Measurements from ENCODE around the gene GPX4.
A peak's percentile ranks its signal among the peaks of the same experiment; 100 is the strongest.

The GPX4 gene

DNA sequence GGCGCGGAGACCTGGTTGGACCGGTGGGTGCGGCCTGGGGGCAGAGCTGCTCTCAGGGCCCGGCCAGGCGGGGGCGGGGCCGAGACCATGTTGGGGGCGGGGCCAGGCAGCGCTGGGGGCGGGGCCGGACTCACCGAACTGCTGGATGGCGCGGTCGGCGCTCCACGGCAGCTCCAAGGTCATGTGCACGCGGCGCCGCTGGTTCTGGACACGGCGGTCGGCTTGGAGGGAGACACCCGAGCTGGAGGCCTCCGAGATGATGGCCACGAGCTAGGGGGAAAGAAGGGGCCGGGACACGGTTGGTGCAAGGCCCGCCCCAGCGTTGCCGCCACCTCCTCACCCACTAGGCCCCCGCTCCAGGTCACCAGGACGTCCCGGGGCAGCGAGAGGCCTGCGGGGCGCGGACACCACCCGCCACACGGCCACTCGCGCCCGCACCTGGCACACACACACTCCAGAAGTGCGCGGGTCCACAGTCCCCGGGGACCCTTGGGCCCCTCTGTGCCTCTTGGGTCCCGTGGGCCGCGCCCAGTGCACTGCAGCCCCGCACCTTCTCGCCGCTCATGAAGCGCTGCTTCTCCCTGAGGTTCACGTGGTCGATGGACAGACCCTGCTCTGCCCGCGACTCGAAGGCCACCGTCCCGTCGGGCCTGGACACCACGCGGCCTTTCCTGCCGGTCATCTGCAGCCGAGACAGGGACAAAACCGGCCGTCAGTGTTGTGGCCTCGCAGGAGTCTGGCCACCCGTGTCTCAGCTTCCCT is 8.7 kb downstream of the GPX4 start:
- Histone ChIP-seq H3K14ac (ENCODE audit: low read length) (peak overlapping the region; percentile 75), H3K9ac (ENCODE audit: low read depth, low read length, poor library complexity) (peak overlapping the region; percentile 60), H3K27me3 (ENCODE audit: control insufficient read depth in 3 of 3, insufficient read depth in 3 of 3, low read depth in 1 of 3, low read length in 3 of 3) (no peaks in the 10 kb centered on the region), H4K91ac (ENCODE audit: low read depth, low read length, poor library complexity) (peak overlapping the region; percentile 95), H2BK12ac (ENCODE audit: low read length) (peak overlapping the region; percentile 88), H3K79me1 (ENCODE audit: low read depth, low read length) (peaks cover 7% of the 10 kb centered on the region), H4K8ac (ENCODE audit: low read depth, low read length) (no peak overlapping the region), H2AFZ (ENCODE audit: low read length) (no peak overlapping the region), H2AK5ac (ENCODE audit: low read depth, low read length) (peak overlapping the region; percentile 100), H3K18ac (ENCODE audit: low read length) (peak overlapping the region; percentile 65), H2BK5ac (ENCODE audit: low read length) (peak overlapping the region; percentile 87), H3K23ac (ENCODE audit: low read depth, low read length, poor library complexity) (peak overlapping the region; percentile 73), H3K4me3 (ENCODE audit: low read length in 2 of 2) (no peak overlapping the region), H3K4me1 (ENCODE audit: control insufficient read depth in 2 of 2, insufficient read depth in 1 of 2, low read depth in 1 of 2, low read length in 2 of 2) (peaks cover 4 to 8% of the 10 kb centered on the region in 2 donors), H3K4ac (ENCODE audit: low read length) (peak overlapping the region; percentile 84), H3K36me3 (replicated peaks in 1 of 2; ENCODE audit: control insufficient read depth in 2 of 2, insufficient read depth in 2 of 2, low read length in 2 of 2) (peaks cover 9 to 59% of the 10 kb centered on the region in 2 donors), H3K4me2 (ENCODE audit: insufficient read depth, low read length, poor library complexity, severe bottlenecking) (no peak overlapping the region), H2BK15ac (ENCODE audit: low read length) (peak overlapping the region; percentile 87), H3K27ac (replicated peaks; ENCODE audit: low read length) (no peak overlapping the region), H2BK120ac (ENCODE audit: low read depth, low read length) (peak overlapping the region; percentile 24), H3K9me3 (replicated peaks in 1 of 2; ENCODE audit: control insufficient read depth in 2 of 2, insufficient read depth in 1 of 2, low read depth in 1 of 2, low read length in 2 of 2) (no peaks in the 10 kb centered on the region)
- WGBS, 2 donors (ENCODE audit: extremely low coverage in 2 of 2, insufficient read length in 2 of 2, insufficient replicate concordance in 1 of 2): no CpG with 5 or more reads among the region's 71 CpGs
- DNase-seq (ENCODE audit: low spot score): no peak

DNA sequence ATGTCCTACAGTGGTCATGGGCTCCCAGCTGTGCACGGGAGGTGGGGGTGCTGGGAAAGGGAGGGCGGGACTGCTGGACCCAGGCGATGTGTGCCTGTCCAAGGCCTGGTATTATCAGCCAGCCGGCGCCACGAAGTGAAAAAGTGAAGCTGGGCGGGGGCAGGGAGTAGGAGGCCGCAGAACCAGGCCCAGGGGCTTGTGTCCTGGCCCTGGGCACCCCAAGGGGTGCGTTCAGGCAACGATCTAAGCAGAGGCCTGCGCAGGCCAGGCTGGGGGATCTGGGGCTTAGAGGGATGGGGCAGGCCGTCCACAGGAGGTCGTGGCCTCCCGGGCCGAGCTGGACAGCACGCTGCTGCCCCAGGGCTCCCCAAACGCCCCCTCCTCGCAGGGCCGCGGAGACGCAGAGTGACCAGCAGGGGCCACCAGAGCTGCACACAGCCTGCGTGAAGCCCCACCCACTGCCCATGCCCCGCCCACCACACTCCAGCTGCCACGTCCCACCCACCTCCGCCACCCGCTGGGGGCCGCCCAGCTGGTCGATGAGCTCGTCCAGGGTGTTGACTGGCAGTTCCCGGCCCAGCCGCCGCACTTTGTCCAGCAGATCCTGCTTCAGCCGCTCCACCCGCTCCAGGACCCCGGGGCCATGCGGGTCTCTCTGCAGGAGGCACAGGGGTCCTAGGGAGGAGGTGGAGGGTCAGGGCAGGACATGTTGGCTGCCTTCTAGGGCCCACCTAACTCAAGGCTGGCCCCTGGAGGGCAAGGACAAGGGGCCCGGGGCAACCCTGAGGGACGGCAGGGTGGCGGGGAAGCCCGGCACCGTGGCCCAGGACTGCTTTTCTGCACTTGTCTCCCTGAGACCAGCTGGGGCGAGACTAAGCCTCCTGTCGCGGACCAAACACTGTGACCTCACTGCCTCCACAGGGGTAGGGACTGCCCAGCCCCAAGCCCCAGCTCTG is 9.5 kb downstream of the GPX4 start:
- Histone ChIP-seq H3K4ac (ENCODE audit: low read length) (no peak overlapping the region), H3K27ac (replicated peaks; ENCODE audit: low read length) (peak overlapping the region; percentile 51), H2BK15ac (ENCODE audit: low read length) (peak overlapping the region; percentile 87), H3K9me3 (replicated peaks in 1 of 2; ENCODE audit: control insufficient read depth in 2 of 2, insufficient read depth in 1 of 2, low read depth in 1 of 2, low read length in 2 of 2) (no peaks in the 10 kb centered on the region), H3K18ac (ENCODE audit: low read length) (peak overlapping the region; percentile 65), H3K79me1 (ENCODE audit: low read depth, low read length) (peaks cover 7% of the 10 kb centered on the region), H2AFZ (ENCODE audit: low read length) (no peak overlapping the region), H2BK12ac (ENCODE audit: low read length) (peak overlapping the region; percentile 88), H3K4me1 (ENCODE audit: control insufficient read depth in 2 of 2, insufficient read depth in 1 of 2, low read depth in 1 of 2, low read length in 2 of 2) (peaks cover 4 to 8% of the 10 kb centered on the region in 2 donors), H2BK5ac (ENCODE audit: low read length) (peak overlapping the region; percentile 87), H4K8ac (ENCODE audit: low read depth, low read length) (no peak overlapping the region), H2BK120ac (ENCODE audit: low read depth, low read length) (peak overlapping the region; percentile 24), H3K4me2 (ENCODE audit: insufficient read depth, low read length, poor library complexity, severe bottlenecking) (peak overlapping the region; percentile 25), H3K23ac (ENCODE audit: low read depth, low read length, poor library complexity) (peak overlapping the region; percentile 22), H3K27me3 (ENCODE audit: control insufficient read depth in 3 of 3, insufficient read depth in 3 of 3, low read depth in 1 of 3, low read length in 3 of 3) (no peaks in the 10 kb centered on the region), H4K91ac (ENCODE audit: low read depth, low read length, poor library complexity) (peak overlapping the region; percentile 95), H3K36me3 (replicated peaks in 1 of 2; ENCODE audit: control insufficient read depth in 2 of 2, insufficient read depth in 2 of 2, low read length in 2 of 2) (peaks cover 9 to 60% of the 10 kb centered on the region in 2 donors), H2AK5ac (ENCODE audit: low read depth, low read length) (peak overlapping the region; percentile 100), H3K9ac (ENCODE audit: low read depth, low read length, poor library complexity) (peak overlapping the region; percentile 84), H3K14ac (ENCODE audit: low read length) (peak overlapping the region; percentile 75), H3K4me3 (ENCODE audit: low read length in 2 of 2) (no peak overlapping the region)
- no CpG with 5 or more reads among the region's 44 CpGs for WGBS, 2 donors (ENCODE audit: extremely low coverage in 2 of 2, insufficient read length in 2 of 2, insufficient replicate concordance in 1 of 2)
- peak; percentile 88 for DNase-seq (ENCODE audit: low spot score)

DNA sequence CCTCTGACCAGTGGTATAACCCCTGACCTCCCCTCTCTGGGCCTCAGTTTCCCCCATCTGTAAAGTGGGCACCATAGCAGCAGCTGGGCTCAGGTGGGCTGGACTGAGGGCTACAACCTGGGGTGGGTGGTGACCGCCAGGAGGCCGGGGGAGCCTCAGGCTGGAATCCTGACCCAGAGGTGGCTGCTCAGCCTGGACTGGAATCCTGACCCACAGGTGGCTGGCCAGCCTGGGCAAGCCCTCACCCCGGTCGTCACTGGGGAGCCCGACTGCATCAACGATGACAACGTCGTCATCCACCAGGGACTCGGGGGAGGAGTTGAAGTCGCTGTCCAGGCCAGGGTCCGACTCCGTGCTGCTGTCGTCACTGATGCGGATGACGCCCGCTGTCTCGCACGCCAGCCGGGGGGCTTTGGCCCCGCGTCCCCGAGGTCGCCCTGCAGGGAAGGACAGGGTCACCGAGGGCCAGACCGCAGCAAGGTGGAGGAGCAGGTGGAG is 10.2 kb downstream of the GPX4 start:
- WGBS, 2 donors (ENCODE audit: extremely low coverage in 2 of 2, insufficient read length in 2 of 2, insufficient replicate concordance in 1 of 2): no CpG with 5 or more reads among the region's 25 CpGs

More for the DNA sequence above, 10.2 kb downstream of the GPX4 start:
- Histone ChIP-seq H3K79me1 (ENCODE audit: low read depth, low read length) (peaks cover 5% of the 10 kb centered on the region), H3K4me1 (ENCODE audit: control insufficient read depth in 2 of 2, insufficient read depth in 1 of 2, low read depth in 1 of 2, low read length in 2 of 2) (peaks cover 4 to 8% of the 10 kb centered on the region in 2 donors), H4K91ac (ENCODE audit: low read depth, low read length, poor library complexity) (peak overlapping the region; percentile 5), H2AFZ (ENCODE audit: low read length) (no peak overlapping the region), H3K14ac (ENCODE audit: low read length) (peak overlapping the region; percentile 56), H3K4ac (ENCODE audit: low read length) (peak overlapping the region; percentile 53), H3K4me3 (ENCODE audit: low read length in 2 of 2) (no peak overlapping the region), H2BK12ac (ENCODE audit: low read length) (peak overlapping the region; percentile 99), H3K18ac (ENCODE audit: low read length) (peak overlapping the region; percentile 80), H4K8ac (ENCODE audit: low read depth, low read length) (peak overlapping the region; percentile 43), H3K27me3 (ENCODE audit: control insufficient read depth in 3 of 3, insufficient read depth in 3 of 3, low read depth in 1 of 3, low read length in 3 of 3) (no peaks in the 10 kb centered on the region), H3K9me3 (replicated peaks in 1 of 2; ENCODE audit: control insufficient read depth in 2 of 2, insufficient read depth in 1 of 2, low read depth in 1 of 2, low read length in 2 of 2) (no peaks in the 10 kb centered on the region), H3K36me3 (replicated peaks in 1 of 2; ENCODE audit: control insufficient read depth in 2 of 2, insufficient read depth in 2 of 2, low read length in 2 of 2) (peaks cover 9 to 67% of the 10 kb centered on the region in 2 donors), H3K23ac (ENCODE audit: low read depth, low read length, poor library complexity) (peak overlapping the region; percentile 22), H3K9ac (ENCODE audit: low read depth, low read length, poor library complexity) (peak overlapping the region; percentile 77), H2AK5ac (ENCODE audit: low read depth, low read length) (no peak overlapping the region), H2BK120ac (ENCODE audit: low read depth, low read length) (no peak overlapping the region), H3K4me2 (ENCODE audit: insufficient read depth, low read length, poor library complexity, severe bottlenecking) (no peak overlapping the region), H2BK15ac (ENCODE audit: low read length) (peak overlapping the region; percentile 30), H2BK5ac (ENCODE audit: low read length) (peak overlapping the region; percentile 77), H3K27ac (replicated peaks; ENCODE audit: low read length) (peak overlapping the region; percentile 8)
- no peak for DNase-seq (ENCODE audit: low spot score)

Data from neuronal stem cell (in vitro differentiated cells).